Sigmoid colon (tissue), 7 donors: ENCODE data around the gene SPNS2. TPM values are rescaled to one million over a fixed set of nuclear protein-coding genes. Genes with fewer than 3 reads are reported as not detected.

Experiments used
- DNase-seq: peaks from one replicate; pipeline ENCODE4 v3.0.0-alpha.2; 2019
- H3K27ac ChIP-seq, 4 donors: fragments of 200-600 bp; sonication (generic); one replicate each; pipeline ENCODE4 v1.5.1; 2016 to 2019; ENCODE audit warnings: mild to moderate bottlenecking in 1 of 4
- H3K27me3 ChIP-seq, 3 donors: fragments of 200-600 bp; sonication (generic); one replicate each; pipeline ENCODE4 v1.5.1; 2019; ENCODE audit warnings: mild to moderate bottlenecking in 1 of 3
- H3K36me3 ChIP-seq, 4 donors: fragments of 200-600 bp; sonication (generic); one replicate each; pipeline ENCODE4 v1.5.1; 2016 to 2019
- H3K4me1 ChIP-seq, 4 donors: fragments of 200-600 bp; sonication (generic); one replicate each; pipeline ENCODE4 v1.5.1; 2017 to 2019
- H3K4me3 ChIP-seq, 4 donors: fragments of 200-600 bp; sonication (generic); one replicate each; pipeline ENCODE4 v1.5.1; 2017 to 2019; ENCODE audit warnings: mild to moderate bottlenecking in 2 of 4, moderate library complexity in 1 of 4
- H3K9me3 ChIP-seq, 4 donors: fragments of 200-600 bp in 3 of 4; sonication (generic) in 3 of 4; one replicate each; pipeline versions ENCODE4 v1.5.1 to v1.6.1; 2013 to 2019
- CTCF ChIP-seq, 4 experiments: fragments of 450-650 bp in 3 of 4; fragments of 200-600 bp in 1 of 4; IDR thresholded peaks; one replicate each; pipeline ENCODE4 v1.5.1; 2016 to 2019; ENCODE audit warnings: antibody characterized with exemption in 4 of 4, mild to moderate bottlenecking in 3 of 4, moderate library complexity in 2 of 4
- EP300 ChIP-seq, 4 donors: sonication (generic); formaldehyde crosslinking; IDR thresholded peaks; one replicate each; pipeline ENCODE4 v1.6.1; 2017; ENCODE audit warnings: antibody characterized with exemption in 4 of 4
- POLR2A ChIP-seq, 2 donors: fragments of 450-650 bp; IDR thresholded peaks; one replicate each; pipeline ENCODE4 v1.6.1; 2016; ENCODE audit warnings: antibody characterized with exemption in 2 of 2, mild to moderate bottlenecking in 2 of 2, moderate library complexity in 2 of 2
- POLR2AphosphoS5 ChIP-seq, 4 donors: sonication (generic); formaldehyde crosslinking; IDR thresholded peaks; one replicate each; pipeline ENCODE4 v1.6.1; 2017; ENCODE audit warnings: antibody characterized with exemption in 4 of 4
- WGBS, 2 donors: extraction: QIAGEN DNeasy Blood & Tissue Kit; methylation state at CpG; one replicate each; pipeline ENCODE4 v1.1.7; 2013; 5-methylcytosine and 5-hydroxymethylcytosine counted together
- intact Hi-C: fragments of 100-400 bp; cut with DNase I; formaldehyde crosslinking; loops from one replicate; pipeline ENCODE4 v1.15.1; 2023
- polyA plus RNA-seq, 3 donors: library from polyadenylated mRNA; stranded (reverse); fragments of 200-250 nt; gene quantifications; one replicate each; pipeline ENCODE4 v1.2.3, GENCODE V29; 2013
- total RNA-seq, 4 donors: library from RNA; depleted of rRNA; stranded (reverse); fragments of >200 nt; gene quantifications; one replicate each; pipeline ENCODE4 v1.1.0, GENCODE V29; 2016
- donor health status: healthy with polysubstance abuse.
- donor health status: Bipolar disorder and iron deficiency.
- donor health status: healthy.

Gene SPNS2
- total and polyA plus RNA-seq, 7 donors, result 5.3 to 40.5 (median 9.8) TPM

- Histone ChIP-seq H3K4me3 (no peak overlapping the region), H3K9me3 (no peaks in the 10 kb centered on the region), H3K4me1 (peaks cover 0 to 12% (median 7%) of the 10 kb centered on the region in 4 donors), H3K27me3 (no peaks in the 10 kb centered on the region), H3K27ac (no peak overlapping the region), H3K36me3 (no peaks in the 10 kb centered on the region)
- 82 to 96% methylated on average over 8 of the region's 8 CpGs for WGBS, 2 donors
- TF ChIP-seq POLR2A (IDR thresholded peaks at IDR 0.05), result no peak
- TF ChIP-seq CTCF (IDR thresholded peaks at IDR 0.05), result no peak
- intact Hi-C loops, result no loop called here
- DNase-seq, result no peak
These were observed 25.3 kb downstream of the SPNS2 start for GRCh38 chr17:4523946-4524345.

GRCh38 chr17:4525691-4526397, 27.2 kb downstream of the SPNS2 start:
- no peak overlapping the region for H3K27ac ChIP-seq
- H3K36me3 ChIP-seq, result no peaks in the 10 kb centered on the region
- no peaks in the 10 kb centered on the region for H3K27me3 ChIP-seq
- no peak for DNase-seq
- H3K4me3 ChIP-seq, result no peak overlapping the region
- WGBS, 2 donors, result 87 to 89% methylated on average over 11 of the region's 11 CpGs
- TF ChIP-seq POLR2A (IDR thresholded peaks at IDR 0.05) (no peak), EP300 (IDR thresholded peaks at IDR 0.05) (no peak), POLR2AphosphoS5 (IDR thresholded peaks at IDR 0.05) (no peak), CTCF (IDR thresholded peaks at IDR 0.05) (no peak)
- H3K4me1 ChIP-seq, result peaks cover 0 to 9% (median 4%) of the 10 kb centered on the region in 4 donors
- H3K9me3 ChIP-seq, result no peaks in the 10 kb centered on the region
- intact Hi-C loops, result no loop called here

- H3K36me3 ChIP-seq, result no peaks in the 10 kb centered on the region
- intact Hi-C loops, result no loop called here
- WGBS, 2 donors, result 79% methylated on average over 1 of the region's 1 CpG
- TF ChIP-seq POLR2AphosphoS5 (IDR thresholded peaks at IDR 0.05), result no peak
- TF ChIP-seq POLR2A (IDR thresholded peaks at IDR 0.05), result no peak
- TF ChIP-seq EP300 (IDR thresholded peaks at IDR 0.05), result no peak
- TF ChIP-seq CTCF (IDR thresholded peaks at IDR 0.05), result no peak
- H3K27me3 ChIP-seq, result no peaks in the 10 kb centered on the region
- no peak overlapping the region for H3K27ac ChIP-seq
- no peak overlapping the region for H3K4me3 ChIP-seq
- no peak for DNase-seq
- H3K9me3 ChIP-seq, result no peaks in the 10 kb centered on the region
- no peaks in the 10 kb centered on the region for H3K4me1 ChIP-seq
These were observed 28.5 kb downstream of the SPNS2 start for GRCh38 chr17:4527134-4527533.

GRCh38 chr17:4527566-4528125, 29.0 kb downstream of the SPNS2 start:
- Histone ChIP-seq H3K9me3 (no peaks in the 10 kb centered on the region), H3K36me3 (no peaks in the 10 kb centered on the region), H3K27ac (no peak overlapping the region), H3K4me1 (no peaks in the 10 kb centered on the region), H3K27me3 (no peaks in the 10 kb centered on the region), H3K4me3 (no peak overlapping the region)
- intact Hi-C loops, result no loop called here
- WGBS, 2 donors, result 69 to 76% methylated on average over 12 of the region's 12 CpGs
- TF ChIP-seq POLR2AphosphoS5 (IDR thresholded peaks at IDR 0.05) (no peak), CTCF (IDR thresholded peaks at IDR 0.05) (no peak), EP300 (IDR thresholded peaks at IDR 0.05) (no peak), POLR2A (IDR thresholded peaks at IDR 0.05) (no peak)
- no peak for DNase-seq
